Measurements from ENCODE around the gene ADAM23. TPM values are rescaled to one million over a fixed set of nuclear protein-coding genes. Genes with fewer than 3 reads are reported as not detected.
"Not testable (repeated sequence)": the region's sequence is repeated elsewhere in the genome, so short reads cannot be mapped to it uniquely, and the experiment has no call there.

Gene ADAM23
- 4.4 and 7.0 TPM in 2 replicates for total RNA-seq (2014; rRNA removed; shearing (Covaris generic); ENCODE audit: low replicate concordance)

GRCh38 chr2:206442833-206443734 is at the start of gene ADAM23:
TSS of gene ADAM23 (plus strand) at chr2:206443532. CDS start at chr2:206443867, 335 bp downstream.
- in situ Hi-C loops (cut with HindIII; ENCODE audit: low pct_unique_long_range_greater_than_20kb, low sequenced_read_pairs) = no loop called here
- peak; percentile 34 for DNase-seq (ENCODE audit: low read depth)

- DNase-seq (ENCODE audit: low read depth) = peak; percentile 39
- in situ Hi-C loops (cut with HindIII; ENCODE audit: low pct_unique_long_range_greater_than_20kb, low sequenced_read_pairs) = no loop called here
Observed at GRCh38 chr2:206396211-206396610, 47.1 kb upstream of the ADAM23 start.

GRCh38 chr2:206402956-206403569 is 40.3 kb upstream of the ADAM23 start:
- peak; percentile 14 for DNase-seq (ENCODE audit: low read depth)
- in situ Hi-C loops (cut with HindIII; ENCODE audit: low pct_unique_long_range_greater_than_20kb, low sequenced_read_pairs) = not testable (repeated sequence)

GRCh38 chr2:206408323-206409320 is 34.7 kb upstream of the ADAM23 start:
- in situ Hi-C loops (cut with HindIII; ENCODE audit: low pct_unique_long_range_greater_than_20kb, low sequenced_read_pairs) = no loop called here

GRCh38 chr2:206410714-206411113 is 32.6 kb upstream of the ADAM23 start:
- in situ Hi-C loops (cut with HindIII; ENCODE audit: low pct_unique_long_range_greater_than_20kb, low sequenced_read_pairs) = no loop called here
- DNase-seq (ENCODE audit: low read depth) = no peak

More at GRCh38 chr2:206408323-206409320, 34.7 kb upstream of the ADAM23 start:
- DNase-seq (ENCODE audit: low read depth) = no peak

- DNase-seq (ENCODE audit: low read depth) = peak; percentile 13
- in situ Hi-C loops (cut with HindIII; ENCODE audit: low pct_unique_long_range_greater_than_20kb, low sequenced_read_pairs) = no loop called here
Observed at GRCh38 chr2:206415618-206416243, 27.6 kb upstream of the ADAM23 start.

GRCh38 chr2:206418968-206419367 is 24.4 kb upstream of the ADAM23 start:
- no peak for DNase-seq (ENCODE audit: low read depth)
- in situ Hi-C loops (cut with HindIII; ENCODE audit: low pct_unique_long_range_greater_than_20kb, low sequenced_read_pairs) = no loop called here

GRCh38 chr2:206420721-206421120 is 22.6 kb upstream of the ADAM23 start:
- in situ Hi-C loops (cut with HindIII; ENCODE audit: low pct_unique_long_range_greater_than_20kb, low sequenced_read_pairs) = no loop called here
- no peak for DNase-seq (ENCODE audit: low read depth)

GRCh38 chr2:206422493-206422892 is 20.8 kb upstream of the ADAM23 start:
- in situ Hi-C loops (cut with HindIII; ENCODE audit: low pct_unique_long_range_greater_than_20kb, low sequenced_read_pairs) = no loop called here
- DNase-seq (ENCODE audit: low read depth) = no peak

- DNase-seq (ENCODE audit: low read depth) = no peak
- in situ Hi-C loops (cut with HindIII; ENCODE audit: low pct_unique_long_range_greater_than_20kb, low sequenced_read_pairs) = no loop called here
Observed at GRCh38 chr2:206423147-206423546, 20.2 kb upstream of the ADAM23 start.

- no peak for DNase-seq (ENCODE audit: low read depth)
- in situ Hi-C loops (cut with HindIII; ENCODE audit: low pct_unique_long_range_greater_than_20kb, low sequenced_read_pairs) = no loop called here
Observed at GRCh38 chr2:206424134-206424533, 19.2 kb upstream of the ADAM23 start.

- DNase-seq (ENCODE audit: low read depth) = no peak
- in situ Hi-C loops (cut with HindIII; ENCODE audit: low pct_unique_long_range_greater_than_20kb, low sequenced_read_pairs) = no loop called here
Observed at GRCh38 chr2:206428783-206429182, 14.5 kb upstream of the ADAM23 start.

- no peak for DNase-seq (ENCODE audit: low read depth)
- in situ Hi-C loops (cut with HindIII; ENCODE audit: low pct_unique_long_range_greater_than_20kb, low sequenced_read_pairs) = no loop called here
Observed at GRCh38 chr2:206430452-206430851, 12.9 kb upstream of the ADAM23 start.

- in situ Hi-C loops (cut with HindIII; ENCODE audit: low pct_unique_long_range_greater_than_20kb, low sequenced_read_pairs) = no loop called here
- no peak for DNase-seq (ENCODE audit: low read depth)
Observed at GRCh38 chr2:206431439-206431838, 11.9 kb upstream of the ADAM23 start.

- no peak for DNase-seq (ENCODE audit: low read depth)
- in situ Hi-C loops (cut with HindIII; ENCODE audit: low pct_unique_long_range_greater_than_20kb, low sequenced_read_pairs) = no loop called here
Observed at GRCh38 chr2:206432193-206433082, 10.9 kb upstream of the ADAM23 start.

GRCh38 chr2:206433190-206433589 is 10.1 kb upstream of the ADAM23 start:
- in situ Hi-C loops (cut with HindIII; ENCODE audit: low pct_unique_long_range_greater_than_20kb, low sequenced_read_pairs) = no loop called here
- DNase-seq (ENCODE audit: low read depth) = no peak

- no peak for DNase-seq (ENCODE audit: low read depth)
- in situ Hi-C loops (cut with HindIII; ENCODE audit: low pct_unique_long_range_greater_than_20kb, low sequenced_read_pairs) = no loop called here
Observed at GRCh38 chr2:206433686-206434085, 9.6 kb upstream of the ADAM23 start.
